ENCODE data around the gene L3MBTL4. TPM values are rescaled to one million over a fixed set of nuclear protein-coding genes. Genes with fewer than 3 reads are reported as not detected.

L3MBTL4 gene
- total and polyA plus RNA-seq, 7 donors: 0.04 to 1.3 (median 0.22) TPM

DNA sequence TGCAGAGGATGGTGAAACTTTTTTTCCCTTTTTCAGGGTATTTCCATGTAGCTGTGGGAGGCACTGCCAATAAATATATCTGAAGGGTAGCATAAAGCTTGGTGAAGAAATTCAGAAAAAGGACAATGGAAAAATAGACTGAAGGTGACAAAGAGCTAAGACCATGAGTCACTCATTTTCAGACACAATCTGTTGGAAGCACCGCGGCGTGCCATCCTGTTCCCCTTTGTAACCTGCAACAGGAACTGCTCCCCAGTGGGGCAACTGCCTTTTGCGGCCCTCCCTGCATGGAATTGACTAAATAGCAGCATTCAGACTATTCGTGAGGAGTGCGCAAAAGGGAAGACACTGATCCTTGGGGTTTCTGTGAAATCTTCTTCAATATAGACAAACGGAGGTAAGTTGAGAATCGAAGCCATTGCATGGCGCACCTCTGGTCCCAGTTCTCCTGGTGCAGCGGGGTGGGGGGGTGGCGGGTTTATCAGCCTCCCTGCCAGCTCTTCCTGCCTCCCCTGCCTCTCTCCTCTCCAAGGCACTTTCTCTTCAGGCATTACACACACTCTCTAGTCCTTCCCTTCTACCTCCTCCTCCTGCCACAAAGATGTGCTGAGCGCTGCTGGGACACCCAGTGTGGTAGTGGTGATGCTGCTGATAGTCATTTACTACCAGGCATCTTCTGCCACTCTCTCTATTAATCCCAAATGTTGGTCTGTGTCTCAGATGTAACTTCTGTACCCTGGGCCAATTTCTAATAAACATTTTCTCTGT, 393.2 kb downstream of the L3MBTL4 start:
- TF ChIP-seq, protein P1, sequence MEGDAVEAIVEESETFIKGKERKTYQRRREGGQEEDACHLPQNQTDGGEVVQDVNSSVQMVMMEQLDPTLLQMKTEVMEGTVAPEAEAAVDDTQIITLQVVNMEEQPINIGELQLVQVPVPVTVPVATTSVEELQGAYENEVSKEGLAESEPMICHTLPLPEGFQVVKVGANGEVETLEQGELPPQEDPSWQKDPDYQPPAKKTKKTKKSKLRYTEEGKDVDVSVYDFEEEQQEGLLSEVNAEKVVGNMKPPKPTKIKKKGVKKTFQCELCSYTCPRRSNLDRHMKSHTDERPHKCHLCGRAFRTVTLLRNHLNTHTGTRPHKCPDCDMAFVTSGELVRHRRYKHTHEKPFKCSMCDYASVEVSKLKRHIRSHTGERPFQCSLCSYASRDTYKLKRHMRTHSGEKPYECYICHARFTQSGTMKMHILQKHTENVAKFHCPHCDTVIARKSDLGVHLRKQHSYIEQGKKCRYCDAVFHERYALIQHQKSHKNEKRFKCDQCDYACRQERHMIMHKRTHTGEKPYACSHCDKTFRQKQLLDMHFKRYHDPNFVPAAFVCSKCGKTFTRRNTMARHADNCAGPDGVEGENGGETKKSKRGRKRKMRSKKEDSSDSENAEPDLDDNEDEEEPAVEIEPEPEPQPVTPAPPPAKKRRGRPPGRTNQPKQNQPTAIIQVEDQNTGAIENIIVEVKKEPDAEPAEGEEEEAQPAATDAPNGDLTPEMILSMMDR (IDR thresholded peaks at IDR 0.05): no peak

DNA sequence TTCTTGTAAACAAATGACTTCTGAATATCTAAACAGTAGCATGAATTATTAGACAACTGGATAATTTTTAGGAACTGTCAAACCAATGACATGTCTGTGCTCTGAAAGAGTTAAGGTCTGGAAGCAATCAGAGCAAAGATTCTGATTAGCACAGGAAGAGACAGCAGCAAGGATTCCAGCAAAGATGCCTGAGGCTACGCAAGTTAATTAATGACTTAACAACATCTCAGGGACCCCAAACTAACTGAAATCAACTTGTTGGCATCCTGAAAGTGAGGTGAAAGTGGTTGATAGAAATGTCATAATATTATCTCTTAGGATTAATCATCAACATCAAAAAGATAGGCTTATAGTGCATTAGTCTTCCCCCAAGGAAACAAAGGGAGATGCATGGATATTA, 396.0 kb downstream of the L3MBTL4 start:
- ATAC-seq (no peak), DNase-seq (no peak)
- Histone ChIP-seq H3K9me3 (no peaks in the 10 kb centered on the region), H3K4me3 (no peak overlapping the region), H3K27ac (no peak overlapping the region), H3K4me1 (no peaks in the 10 kb centered on the region), H3K36me3 (ENCODE audit: insufficient read depth in 1 of 2, low read depth in 1 of 2) (no peaks in the 10 kb centered on the region), H3K27me3 (ENCODE audit: insufficient read depth in 3 of 3, low read length in 2 of 3) (no peaks in the 10 kb centered on the region)
- intact Hi-C loops (cut with DNase I): no loop called here
- TF ChIP-seq, protein P1 (IDR thresholded peaks at IDR 0.05): no peak
- 70 to 96% (median 78%) methylated on average over 1 of the region's 1 CpG for WGBS, 3 donors

More for the DNA sequence above, 393.2 kb downstream of the L3MBTL4 start:
- intact Hi-C loops (cut with DNase I): no loop called here
- WGBS, 3 donors: 89 to 92% (median 90%) methylated on average over 12 of the region's 12 CpGs
- no peak for ATAC-seq
- Histone ChIP-seq H3K4me3 (no peak overlapping the region), H3K27me3 (ENCODE audit: insufficient read depth in 3 of 3, low read length in 2 of 3) (no peaks in the 10 kb centered on the region), H3K4me1 (no peaks in the 10 kb centered on the region), H3K27ac (no peak overlapping the region), H3K36me3 (ENCODE audit: insufficient read depth in 1 of 2, low read depth in 1 of 2) (no peaks in the 10 kb centered on the region), H3K9me3 (no peaks in the 10 kb centered on the region)
- DNase-seq: no peak

DNA sequence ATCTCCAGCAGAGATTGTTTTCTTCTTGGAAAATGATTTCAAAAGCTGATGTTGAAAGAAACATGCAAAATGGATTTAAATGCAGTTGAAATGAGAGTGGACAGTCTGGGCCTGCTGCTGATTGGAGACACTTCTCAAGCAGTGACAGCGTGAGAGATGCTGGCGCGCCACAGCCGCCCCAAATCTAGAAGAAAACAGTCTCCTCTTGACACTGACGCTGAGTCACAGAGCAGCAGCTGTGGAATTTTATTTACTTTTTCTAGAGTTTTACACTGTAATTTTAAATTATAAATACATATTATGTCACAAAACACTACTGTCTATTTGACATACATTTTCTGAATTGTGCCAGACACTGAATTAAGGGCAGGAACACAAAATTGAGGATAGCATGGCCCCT, 397.5 kb downstream of the L3MBTL4 start:
- TF ChIP-seq, protein P1 (IDR thresholded peaks at IDR 0.05): no peak
- no peaks in the 10 kb centered on the region for H3K9me3 ChIP-seq
- no peak for DNase-seq
- no peaks in the 10 kb centered on the region for H3K4me1 ChIP-seq
- no peak overlapping the region for H3K4me3 ChIP-seq
- H3K36me3 ChIP-seq (ENCODE audit: insufficient read depth in 1 of 2, low read depth in 1 of 2): no peaks in the 10 kb centered on the region
- H3K27ac ChIP-seq: no peak overlapping the region
- intact Hi-C loops (cut with DNase I): no loop called here
- no peaks in the 10 kb centered on the region for H3K27me3 ChIP-seq (ENCODE audit: insufficient read depth in 3 of 3, low read length in 2 of 3)
- WGBS, 3 donors: 64 to 83% (median 81%) methylated on average over 5 of the region's 5 CpGs
- ATAC-seq: no peak

DNA sequence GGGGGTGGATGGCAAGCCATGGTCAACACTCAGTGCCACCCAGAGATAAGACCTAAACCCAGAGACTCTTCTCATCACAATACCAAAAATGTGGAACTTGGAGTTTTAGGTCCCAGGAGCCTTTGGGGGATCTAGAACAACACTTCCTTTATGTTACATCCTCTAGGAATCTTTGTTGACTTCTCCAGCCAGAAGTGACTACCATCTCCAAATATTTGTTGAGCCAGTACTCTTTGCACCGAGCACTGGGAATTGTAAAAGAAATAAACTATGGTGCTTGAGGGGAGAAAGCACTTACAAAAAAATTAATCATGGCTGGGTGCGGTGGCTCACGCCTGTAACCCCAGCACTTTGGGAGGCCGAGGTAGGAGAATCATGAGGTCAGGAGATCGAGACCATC, 399.3 kb downstream of the L3MBTL4 start:
- Histone ChIP-seq H3K36me3 (ENCODE audit: insufficient read depth in 1 of 2, low read depth in 1 of 2) (no peaks in the 10 kb centered on the region), H3K27ac (no peak overlapping the region), H3K27me3 (ENCODE audit: insufficient read depth in 3 of 3, low read length in 2 of 3) (no peaks in the 10 kb centered on the region), H3K9me3 (no peaks in the 10 kb centered on the region), H3K4me1 (no peaks in the 10 kb centered on the region), H3K4me3 (no peak overlapping the region)
- ATAC-seq: no peak
- DNase-seq: no peak
- TF ChIP-seq, protein P1 (IDR thresholded peaks at IDR 0.05): no peak
- WGBS, 3 donors: 93 to 96% (median 94%) methylated on average over 4 to 5 of the region's 5 CpGs
- intact Hi-C loops (cut with DNase I): no loop called here
